SW 1271 (cell line): Measurements from ENCODE around the gene KCNMB2.
"Not testable (repeated sequence)": the region's sequence is repeated elsewhere in the genome, so short reads cannot be mapped to it uniquely, and the experiment has no call there.

Experiments used
- DNase-seq, 2 experiments: peaks; one replicate each; lab custom pipeline; 2025; lab: John Stamatoyannopoulos, UW

KCNMB2 gene

GRCh38 chr3:178808748-178809147, 272.5 kb downstream of the KCNMB2 start:
- DNase-seq, result no peak

GRCh38 chr3:178810181-178810580, 273.9 kb downstream of the KCNMB2 start:
- DNase-seq, result no peak

- no peak for DNase-seq
These were observed 286.5 kb downstream of the KCNMB2 start for GRCh38 chr3:178822722-178823121.

- DNase-seq, result no peak
These were observed 286.9 kb downstream of the KCNMB2 start for GRCh38 chr3:178823150-178823549.

- no peak for DNase-seq
These were observed 287.5 kb downstream of the KCNMB2 start for GRCh38 chr3:178823591-178824246.

- DNase-seq, result no peak
These were observed 290.3 kb downstream of the KCNMB2 start for GRCh38 chr3:178826435-178827123.

GRCh38 chr3:178827285-178827856, 291.1 kb downstream of the KCNMB2 start:
- DNase-seq, result no peak

- DNase-seq, result no peak
These were observed 297.5 kb downstream of the KCNMB2 start for GRCh38 chr3:178833695-178834094.

- no peak for DNase-seq
These were observed 298.8 kb downstream of the KCNMB2 start for GRCh38 chr3:178835033-178835432.

GRCh38 chr3:178837512-178837911, 301.3 kb downstream of the KCNMB2 start:
- DNase-seq, result no peak

GRCh38 chr3:178840586-178840985, 304.4 kb downstream of the KCNMB2 start:
- DNase-seq, result no peak

- no peak for DNase-seq
These were observed 304.8 kb downstream of the KCNMB2 start for GRCh38 chr3:178841011-178841410.

- DNase-seq, result no peak
These were observed 308.7 kb downstream of the KCNMB2 start for GRCh38 chr3:178844916-178845315.

- DNase-seq, result no peak
These were observed 309.3 kb downstream of the KCNMB2 start for GRCh38 chr3:178845420-178846118.

- no peak for DNase-seq
These were observed 311.0 kb downstream of the KCNMB2 start for GRCh38 chr3:178847190-178847589.

- DNase-seq, result no peak
These were observed 313.1 kb downstream of the KCNMB2 start for GRCh38 chr3:178849199-178849910.

- DNase-seq, result no peak
These were observed 314.4 kb downstream of the KCNMB2 start for GRCh38 chr3:178850450-178851190.

- DNase-seq, result no peak
These were observed 315.3 kb downstream of the KCNMB2 start for GRCh38 chr3:178851564-178851963.

- DNase-seq, result no peak
These were observed 320.6 kb downstream of the KCNMB2 start for GRCh38 chr3:178856804-178857203.

GRCh38 chr3:178859386-178859785, 323.1 kb downstream of the KCNMB2 start:
- DNase-seq, result no peak

- DNase-seq, result not testable (repeated sequence)
These were observed 323.7 kb downstream of the KCNMB2 start for GRCh38 chr3:178859900-178860436.
